ENCODE results near the gene PML.

GRCh38 chr15:74042603-74043424 lies 48.3 kb downstream of the PML start:
- TF ChIP-seq CTCF (optimal IDR thresholded peaks at IDR 0.05 in 1 of 3, IDR thresholded peaks at IDR 0.05 in 1 of 3, conservative IDR thresholded peaks at IDR 0.05 in 1 of 3; ENCODE audit: extremely low read depth in 1 of 3, insufficient read depth in 2 of 3, low read length in 3 of 3) (no peak), EZH2 (IDR thresholded peaks at IDR 0.05; ENCODE audit: low read length) (no peak)

Measured in keratinocyte (primary cell).